ENCODE data around the gene LDLRAD4. TPM values are rescaled to one million over a fixed set of nuclear protein-coding genes. Genes with fewer than 3 reads are reported as not detected.

The LDLRAD4 gene
- total RNA-seq, 4 donors from 2014 or later, result 2.7 to 22.5 (median 10.8) TPM

GRCh38 chr18:13613099-13613498 lies 394.5 kb downstream of the LDLRAD4 start:
- no peak for DNase-seq (ENCODE audit: low spot score in 2 of 2)
- intact Hi-C loops (cut with DNase I; ENCODE audit: low total_unique reads), result no loop called here
- TF ChIP-seq, protein P1, sequence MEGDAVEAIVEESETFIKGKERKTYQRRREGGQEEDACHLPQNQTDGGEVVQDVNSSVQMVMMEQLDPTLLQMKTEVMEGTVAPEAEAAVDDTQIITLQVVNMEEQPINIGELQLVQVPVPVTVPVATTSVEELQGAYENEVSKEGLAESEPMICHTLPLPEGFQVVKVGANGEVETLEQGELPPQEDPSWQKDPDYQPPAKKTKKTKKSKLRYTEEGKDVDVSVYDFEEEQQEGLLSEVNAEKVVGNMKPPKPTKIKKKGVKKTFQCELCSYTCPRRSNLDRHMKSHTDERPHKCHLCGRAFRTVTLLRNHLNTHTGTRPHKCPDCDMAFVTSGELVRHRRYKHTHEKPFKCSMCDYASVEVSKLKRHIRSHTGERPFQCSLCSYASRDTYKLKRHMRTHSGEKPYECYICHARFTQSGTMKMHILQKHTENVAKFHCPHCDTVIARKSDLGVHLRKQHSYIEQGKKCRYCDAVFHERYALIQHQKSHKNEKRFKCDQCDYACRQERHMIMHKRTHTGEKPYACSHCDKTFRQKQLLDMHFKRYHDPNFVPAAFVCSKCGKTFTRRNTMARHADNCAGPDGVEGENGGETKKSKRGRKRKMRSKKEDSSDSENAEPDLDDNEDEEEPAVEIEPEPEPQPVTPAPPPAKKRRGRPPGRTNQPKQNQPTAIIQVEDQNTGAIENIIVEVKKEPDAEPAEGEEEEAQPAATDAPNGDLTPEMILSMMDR (IDR thresholded peaks at IDR 0.05), result no peak
- TF ChIP-seq POLR2A (IDR thresholded peaks at IDR 0.05), result no peak
- H3K4me3 ChIP-seq (ENCODE audit: low read depth, poor library complexity, severe bottlenecking), result no peak overlapping the region

DNA sequence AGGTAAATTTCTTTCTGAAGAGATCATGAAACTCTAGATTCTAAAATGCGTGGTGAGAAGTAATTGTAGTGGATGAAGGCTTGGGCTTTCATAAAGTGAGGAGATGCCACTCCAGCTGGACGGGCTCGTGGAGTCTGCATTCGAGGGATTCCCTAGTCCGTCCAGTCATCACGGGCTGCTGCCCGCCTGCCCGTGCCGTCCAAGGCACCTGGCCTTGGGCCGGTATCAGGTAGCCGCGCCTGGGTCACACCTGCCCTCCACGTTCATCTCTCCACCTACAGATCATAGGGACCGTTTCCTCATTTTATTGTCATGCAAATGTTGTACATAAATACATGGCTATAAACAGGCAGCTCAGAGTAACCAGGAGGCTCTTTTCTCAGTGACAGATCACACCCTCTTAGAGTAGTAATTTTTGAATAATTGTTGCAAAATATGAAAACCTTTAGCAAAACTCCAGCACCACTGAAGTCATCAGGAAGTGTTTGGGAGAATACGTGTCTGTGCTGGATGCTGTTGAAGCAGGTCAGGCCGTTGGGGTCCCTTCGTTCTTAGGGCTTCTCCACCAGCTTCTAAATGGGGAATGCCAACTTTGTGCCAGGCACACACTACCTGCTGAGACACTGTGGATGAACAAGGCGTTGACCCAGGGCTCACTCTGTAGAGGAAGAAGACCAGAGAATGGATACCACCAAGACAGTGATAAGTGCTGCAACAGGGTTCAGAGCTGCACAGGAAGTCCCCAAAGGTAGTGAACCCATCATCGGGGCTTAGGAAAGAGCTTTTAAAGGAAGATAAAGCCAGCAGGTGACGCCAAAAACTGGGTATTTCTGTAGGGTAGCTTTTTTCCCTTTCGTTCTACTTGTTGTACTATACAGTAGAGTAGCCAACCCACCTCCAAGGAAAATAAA lies 395.3 kb downstream of the LDLRAD4 start:
- TF ChIP-seq, protein P1 (IDR thresholded peaks at IDR 0.05), result no peak
- H3K4me3 ChIP-seq (ENCODE audit: low read depth, poor library complexity, severe bottlenecking), result no peak overlapping the region
- intact Hi-C loops (cut with DNase I; ENCODE audit: low total_unique reads), result no loop called here
- DNase-seq (ENCODE audit: low spot score in 2 of 2), result no peak
- 86 to 87% methylated on average over 21 of the region's 21 CpGs for WGBS, 2 donors

- WGBS, 2 donors, result 39 to 41% methylated on average over 16 of the region's 16 CpGs
- TF ChIP-seq, protein P1 (IDR thresholded peaks at IDR 0.05), result no peak
- no peak for TF ChIP-seq POLR2A (IDR thresholded peaks at IDR 0.05)
- DNase-seq (ENCODE audit: low spot score in 2 of 2), result no peak
- intact Hi-C loops (cut with DNase I; ENCODE audit: low total_unique reads), result no loop called here
- H3K4me3 ChIP-seq (ENCODE audit: low read depth, poor library complexity, severe bottlenecking), result no peak overlapping the region
These were observed 396.2 kb downstream of the LDLRAD4 start for GRCh38 chr18:13614641-13615288.

- no peak for DNase-seq (ENCODE audit: low spot score in 2 of 2)
- intact Hi-C loops (cut with DNase I; ENCODE audit: low total_unique reads), result no loop called here
These were observed 396.9 kb downstream of the LDLRAD4 start for GRCh38 chr18:13615432-13615861.

DNA sequence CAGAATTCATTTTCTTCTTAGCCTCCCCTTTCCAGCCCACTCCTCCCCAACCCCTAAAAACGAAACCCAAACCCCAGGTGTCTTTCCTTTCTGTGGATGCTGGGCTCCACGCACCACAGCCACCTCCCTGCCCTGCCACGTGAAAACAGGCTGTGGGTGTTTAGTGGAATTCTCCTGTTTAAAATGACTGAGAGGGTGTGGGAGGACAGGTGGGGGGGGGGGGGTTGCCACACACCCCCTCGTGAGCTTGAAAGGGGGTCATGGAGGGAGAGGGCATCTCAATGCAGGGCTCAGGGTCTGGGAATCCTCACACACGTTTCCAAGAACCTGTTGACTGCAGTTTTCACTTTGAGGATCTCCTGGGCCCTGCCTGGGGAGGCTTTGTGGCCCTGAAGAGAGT lies 397.5 kb downstream of the LDLRAD4 start:
- intact Hi-C loops (cut with DNase I; ENCODE audit: low total_unique reads), result no loop called here

More at GRCh38 chr18:13615432-13615861, 396.9 kb downstream of the LDLRAD4 start:
- 55 to 67% methylated on average over 8 of the region's 8 CpGs for WGBS, 2 donors
- H3K4me3 ChIP-seq (ENCODE audit: low read depth, poor library complexity, severe bottlenecking), result no peak overlapping the region
- TF ChIP-seq, protein P1 (IDR thresholded peaks at IDR 0.05), result no peak
- TF ChIP-seq POLR2A (IDR thresholded peaks at IDR 0.05), result no peak

More for the DNA sequence above, 397.5 kb downstream of the LDLRAD4 start:
- 76 to 85% methylated on average over 5 of the region's 5 CpGs for WGBS, 2 donors
- no peak for DNase-seq (ENCODE audit: low spot score in 2 of 2)
- TF ChIP-seq POLR2A (IDR thresholded peaks at IDR 0.05), result no peak
- TF ChIP-seq, protein P1 (IDR thresholded peaks at IDR 0.05), result no peak
- no peak overlapping the region for H3K4me3 ChIP-seq (ENCODE audit: low read depth, poor library complexity, severe bottlenecking)

Data from lower leg skin (tissue), 4 donors.